MG63 (cell line): Measurements from ENCODE around the gene CBX8. TPM values are rescaled to one million over a fixed set of nuclear protein-coding genes. Genes with fewer than 3 reads are reported as not detected.

Source experiments
- DNase-seq: peaks from one replicate; pipeline ENCODE4 v3.0.0-alpha.2; 2020
- H3K27me3 ChIP-seq: fragments of 250-450 bp; sonication (Bioruptor Pico); 2 replicates; pipeline ENCODE4 v1.5.1; 2020; ENCODE audit warnings: mild to moderate bottlenecking, moderate library complexity
- H3K36me3 ChIP-seq: fragments of 250-450 bp; sonication (Bioruptor Pico); 2 replicates; pipeline ENCODE4 v1.5.1; 2020; ENCODE audit warnings: mild to moderate bottlenecking, moderate library complexity
- H3K4me3 ChIP-seq: fragments of 250-450 bp; sonication (Bioruptor Pico); 2 replicates; pipeline ENCODE4 v1.5.1; 2020; ENCODE audit warnings: mild to moderate bottlenecking, moderate library complexity
- H3K9me3 ChIP-seq: fragments of 250-450 bp; sonication (Bioruptor Pico); 2 replicates; pipeline ENCODE4 v1.5.1; 2020; ENCODE audit warnings: mild to moderate bottlenecking, moderate library complexity
- total RNA-seq: library from RNA; depleted of rRNA; stranded (reverse); fragments of >200 nt; shearing (Covaris generic); gene quantifications from 2 replicates; pipeline ENCODE4 v1.2.3, GENCODE V29; 2014; ENCODE audit warnings: low replicate concordance

Gene CBX8
- total RNA-seq, 1 experiment from 2014 or later: 15.7 TPM

DNA sequence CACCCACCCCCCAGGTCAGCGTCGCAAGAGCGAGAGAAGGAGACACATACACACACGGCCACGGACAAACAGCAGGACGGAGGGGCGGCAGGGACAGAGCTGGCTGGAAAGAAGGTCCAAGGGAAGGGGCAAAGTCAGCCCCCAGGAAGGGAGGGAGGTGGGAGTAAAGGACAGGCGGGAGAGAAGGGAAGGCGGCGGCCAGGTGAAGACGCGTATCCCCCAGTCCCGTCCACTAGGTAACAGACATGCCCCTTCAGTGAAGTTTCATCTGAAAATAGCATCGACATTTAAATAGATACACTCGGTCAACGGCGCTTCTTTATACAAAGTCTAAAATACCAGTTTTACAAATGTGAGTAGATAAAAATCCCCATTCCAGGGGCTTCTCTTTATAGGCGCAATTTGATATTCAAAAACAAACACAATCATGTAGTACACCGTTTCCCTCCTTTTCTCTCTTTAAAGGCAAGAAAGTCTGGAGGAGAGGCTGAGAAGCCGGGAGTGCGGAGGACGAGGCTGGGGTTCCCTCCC lies 4.5 kb downstream of the CBX8 start:
- no peak for DNase-seq
- Histone ChIP-seq H3K9me3 (no peaks in the 10 kb centered on the region), H3K4me3 (peak overlapping the region; percentile 54), H3K36me3 (peaks cover 16% of the 10 kb centered on the region), H3K27me3 (peaks cover 8% of the 10 kb centered on the region)

DNA sequence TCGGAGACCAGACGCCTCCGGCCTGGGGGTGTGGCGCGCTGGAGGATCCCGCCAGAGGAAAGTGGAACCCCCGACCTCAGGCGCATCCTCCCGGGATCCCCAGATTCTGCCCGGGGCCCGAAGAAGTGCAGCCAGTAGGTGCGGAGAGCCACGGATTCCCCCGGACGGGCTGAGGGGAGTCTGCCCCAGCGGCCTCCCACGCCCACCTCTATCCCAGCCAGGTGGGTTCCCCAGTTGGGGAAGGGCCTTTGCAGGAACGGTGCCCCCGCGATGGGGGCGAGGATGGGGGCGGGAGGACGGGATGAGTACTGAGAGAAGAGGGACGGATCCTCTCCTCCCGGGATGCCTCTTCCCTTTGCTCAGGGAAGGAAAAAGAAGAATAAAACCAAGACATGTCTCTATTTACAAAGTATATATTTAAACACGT lies 5.1 kb downstream of the CBX8 start:
- Histone ChIP-seq H3K36me3 (peaks cover 16% of the 10 kb centered on the region), H3K27me3 (peaks cover 8% of the 10 kb centered on the region), H3K9me3 (no peaks in the 10 kb centered on the region), H3K4me3 (no peak overlapping the region)
- no peak for DNase-seq

DNA sequence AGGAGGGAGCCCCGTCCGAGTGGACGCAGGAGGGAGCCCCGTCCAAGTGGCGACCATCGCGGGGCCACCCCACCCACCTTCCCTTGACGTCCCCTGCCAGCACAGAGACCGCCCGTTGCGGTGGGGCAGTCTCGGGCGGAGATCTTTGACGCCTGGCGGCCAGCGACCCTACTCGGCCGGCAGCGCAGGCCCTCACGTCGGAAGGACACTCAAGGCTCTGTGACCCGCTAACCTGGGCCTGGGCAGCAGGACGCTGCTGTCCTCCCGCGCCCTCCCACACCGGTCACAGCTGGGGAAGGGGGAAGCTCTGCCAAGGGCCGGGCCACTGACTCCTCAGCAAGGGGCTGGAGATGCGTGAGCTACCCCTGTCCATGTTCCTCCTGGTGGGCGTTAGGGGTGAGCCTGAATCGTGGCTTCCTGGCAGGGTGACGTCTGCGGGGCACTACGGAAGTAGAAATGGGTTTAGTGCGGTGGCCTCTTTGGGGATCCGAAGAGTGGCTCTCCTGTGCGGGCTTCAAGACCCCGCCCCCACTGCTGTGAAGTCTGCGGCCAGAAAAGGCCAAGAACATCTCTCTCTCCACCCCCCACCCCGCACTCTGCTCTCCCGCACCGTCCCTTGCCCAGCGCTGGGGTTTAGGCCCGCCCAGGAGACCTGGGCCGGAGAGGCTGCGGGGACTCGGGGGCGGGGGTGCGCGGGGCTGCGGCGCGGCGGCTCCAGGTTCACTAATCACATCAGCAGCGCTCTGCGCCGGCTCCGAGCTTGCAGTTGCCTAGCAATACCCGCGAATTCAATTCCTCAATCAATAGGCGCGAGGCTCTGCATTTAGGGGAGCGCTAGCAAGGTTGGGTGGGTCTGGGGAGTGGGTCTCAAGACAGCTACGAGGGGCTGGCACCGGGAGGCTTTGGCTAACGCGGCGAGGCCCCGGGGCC lies 5.8 kb downstream of the CBX8 start:
- H3K27me3 ChIP-seq: peaks cover 8% of the 10 kb centered on the region
- H3K4me3 ChIP-seq: no peak overlapping the region
- no peaks in the 10 kb centered on the region for H3K9me3 ChIP-seq
- no peak for DNase-seq
- peaks cover 16% of the 10 kb centered on the region for H3K36me3 ChIP-seq

DNA sequence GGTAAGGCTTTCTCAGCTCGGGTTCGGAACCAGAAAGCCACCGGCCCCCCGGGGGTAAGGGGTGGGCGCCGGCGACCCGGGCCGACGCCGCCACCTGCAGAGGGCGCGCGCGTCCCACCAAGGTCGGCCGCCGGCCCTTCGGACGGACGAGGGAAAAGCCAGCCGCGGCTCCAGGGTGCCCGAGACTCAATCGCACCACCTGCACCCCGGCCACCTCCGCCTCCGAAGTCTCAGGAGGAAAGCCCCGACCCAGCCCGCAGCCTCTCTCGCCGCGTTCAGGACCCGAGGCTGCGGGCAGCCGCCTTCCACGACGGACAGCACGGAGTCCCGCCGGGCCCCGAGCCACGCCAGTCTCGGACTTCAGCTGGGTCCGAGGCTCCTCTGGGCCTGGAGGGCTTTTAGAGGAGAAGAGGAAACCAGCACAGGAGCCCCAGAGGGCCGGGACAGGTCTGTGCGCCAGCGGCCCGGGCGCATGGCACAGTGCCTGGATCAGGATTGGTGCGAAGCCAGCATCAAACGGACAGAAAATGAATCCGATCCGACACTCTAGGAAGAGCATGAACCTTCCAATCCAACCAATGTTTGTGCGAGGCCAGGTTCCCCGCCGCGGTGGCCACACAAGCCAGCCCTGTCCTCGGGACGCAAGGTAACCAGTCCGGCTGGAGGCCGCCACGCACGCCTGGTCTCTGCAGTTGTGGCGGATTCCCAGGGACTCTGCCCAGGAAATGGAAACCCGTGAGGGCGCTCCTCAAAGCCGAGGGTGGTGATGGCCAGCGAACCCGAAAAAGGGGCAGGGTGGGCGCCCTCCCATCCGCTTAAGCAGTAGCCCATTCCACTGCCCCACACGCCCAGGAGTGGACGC lies 6.7 kb downstream of the CBX8 start:
- DNase-seq: peak; percentile 51
- H3K36me3 ChIP-seq: peaks cover 9% of the 10 kb centered on the region
- H3K4me3 ChIP-seq: 0 out of 2 replicates have a peak overlapping the region, but pooled peaks have one; percentile 15
- H3K27me3 ChIP-seq: peaks cover 8% of the 10 kb centered on the region
- no peaks in the 10 kb centered on the region for H3K9me3 ChIP-seq

DNA sequence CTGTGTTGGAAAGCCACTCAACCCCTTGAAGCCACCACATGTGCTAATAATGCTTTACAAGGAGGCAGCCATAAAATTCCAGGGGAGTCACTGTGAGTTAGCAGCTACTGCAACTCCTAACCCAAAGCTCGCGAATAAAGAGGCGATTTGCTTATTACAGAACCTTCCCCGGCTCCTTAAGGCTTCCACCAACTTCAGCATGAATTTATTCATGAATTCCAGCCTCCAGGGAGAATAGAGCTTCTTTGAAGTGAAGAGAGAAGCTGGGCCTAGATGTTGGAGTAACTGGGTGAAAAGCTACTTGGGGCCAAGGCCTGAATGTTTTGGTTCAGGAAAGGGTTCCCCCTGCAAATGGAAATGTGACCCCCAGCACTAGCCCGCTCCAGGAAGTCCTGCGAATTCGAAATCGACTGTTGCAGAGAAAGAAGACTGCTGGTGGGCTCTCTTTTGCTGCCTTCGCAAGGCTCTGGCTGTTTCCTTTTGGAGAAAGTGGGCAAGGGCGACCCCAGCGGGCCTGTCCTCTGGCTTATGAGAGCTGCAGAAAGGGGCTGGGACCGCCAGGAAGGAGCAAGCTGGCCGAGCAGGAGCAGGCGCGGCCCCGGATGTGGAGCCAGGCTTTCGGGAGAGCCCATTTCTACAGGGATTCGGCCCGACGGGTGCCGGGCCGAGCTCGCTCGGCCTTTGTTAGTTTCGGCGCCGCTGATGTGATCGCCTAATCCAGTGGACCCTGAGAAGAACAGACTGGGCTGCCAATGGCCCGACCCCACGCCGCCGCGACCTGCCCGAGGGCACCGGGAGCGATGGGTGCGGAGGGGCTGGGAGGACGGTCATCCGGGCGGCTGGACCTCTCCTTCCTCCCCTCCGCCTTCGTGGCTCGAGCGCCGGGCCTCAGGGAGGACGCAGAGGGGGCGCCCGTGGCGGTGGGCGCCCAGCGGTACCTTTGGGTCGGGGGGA lies 7.6 kb downstream of the CBX8 start:
- peaks cover 8% of the 10 kb centered on the region for H3K27me3 ChIP-seq
- H3K4me3 ChIP-seq: no peak overlapping the region
- no peak for DNase-seq
- no peaks in the 10 kb centered on the region for H3K9me3 ChIP-seq
- H3K36me3 ChIP-seq: peaks cover 4% of the 10 kb centered on the region

DNA sequence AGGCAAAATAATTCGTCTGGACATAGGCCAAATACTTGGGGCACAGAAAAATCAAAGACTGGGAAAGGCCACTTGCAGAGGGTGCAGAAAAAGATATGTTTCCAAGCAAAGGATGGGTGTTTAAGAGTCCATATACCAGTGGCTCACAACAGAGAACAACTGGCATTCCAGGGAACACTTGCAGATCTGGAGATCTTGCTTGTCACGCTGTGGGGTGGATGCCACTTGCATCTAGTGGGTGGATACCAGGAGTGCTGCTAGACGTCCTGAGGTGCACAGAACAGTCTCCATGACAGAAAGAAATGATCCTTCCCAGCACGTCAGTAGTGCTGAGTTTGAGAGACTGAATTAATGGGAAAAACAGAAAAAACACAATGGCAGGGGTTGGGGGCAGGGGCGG lies 8.4 kb downstream of the CBX8 start:
- no peak for DNase-seq
- H3K27me3 ChIP-seq: peaks cover 8% of the 10 kb centered on the region
- no peaks in the 10 kb centered on the region for H3K9me3 ChIP-seq
- H3K4me3 ChIP-seq: no peak overlapping the region
- H3K36me3 ChIP-seq: peaks cover 4% of the 10 kb centered on the region; the same call in 1 of the 2 replicates

DNA sequence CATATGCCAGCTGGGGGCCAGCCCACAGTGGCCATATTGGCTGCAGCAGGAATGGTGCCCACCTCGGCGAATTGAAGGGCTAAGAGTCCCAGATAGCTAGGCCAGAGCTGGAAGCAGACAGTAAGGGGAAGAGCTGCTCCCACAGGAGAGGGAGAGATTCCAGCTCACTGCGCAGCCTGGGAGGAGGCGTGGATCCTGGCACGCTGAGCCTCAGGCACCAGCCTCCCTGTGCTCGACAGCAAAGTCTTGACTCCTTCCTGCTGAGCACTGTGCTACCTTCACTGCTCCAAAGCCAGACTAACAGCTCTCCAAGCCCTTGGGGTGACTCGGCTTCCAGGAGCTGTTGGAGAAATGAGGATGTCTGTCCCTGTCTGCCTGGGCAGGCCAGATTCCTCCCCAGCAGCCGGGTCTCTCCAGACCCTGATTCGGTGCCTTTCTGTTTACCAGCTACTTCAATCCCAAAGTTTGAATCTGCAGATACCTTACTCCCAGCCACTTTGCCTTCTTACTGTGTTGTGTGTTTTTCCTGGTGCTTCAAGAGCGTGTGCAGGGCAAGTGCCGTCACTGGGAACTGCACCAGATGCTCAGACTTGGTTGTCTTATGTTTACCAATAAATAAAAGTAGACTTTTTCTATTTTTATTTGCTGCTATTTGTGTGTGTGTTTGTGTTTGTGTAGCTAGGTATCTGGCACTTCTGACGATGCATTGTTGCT lies 9.8 kb downstream of the CBX8 start:
- no peaks in the 10 kb centered on the region for H3K9me3 ChIP-seq
- no peak overlapping the region for H3K4me3 ChIP-seq
- no peak for DNase-seq
- H3K36me3 ChIP-seq: peaks cover 9% of the 10 kb centered on the region; the same call in 1 of the 2 replicates
- H3K27me3 ChIP-seq: peaks cover 8% of the 10 kb centered on the region

DNA sequence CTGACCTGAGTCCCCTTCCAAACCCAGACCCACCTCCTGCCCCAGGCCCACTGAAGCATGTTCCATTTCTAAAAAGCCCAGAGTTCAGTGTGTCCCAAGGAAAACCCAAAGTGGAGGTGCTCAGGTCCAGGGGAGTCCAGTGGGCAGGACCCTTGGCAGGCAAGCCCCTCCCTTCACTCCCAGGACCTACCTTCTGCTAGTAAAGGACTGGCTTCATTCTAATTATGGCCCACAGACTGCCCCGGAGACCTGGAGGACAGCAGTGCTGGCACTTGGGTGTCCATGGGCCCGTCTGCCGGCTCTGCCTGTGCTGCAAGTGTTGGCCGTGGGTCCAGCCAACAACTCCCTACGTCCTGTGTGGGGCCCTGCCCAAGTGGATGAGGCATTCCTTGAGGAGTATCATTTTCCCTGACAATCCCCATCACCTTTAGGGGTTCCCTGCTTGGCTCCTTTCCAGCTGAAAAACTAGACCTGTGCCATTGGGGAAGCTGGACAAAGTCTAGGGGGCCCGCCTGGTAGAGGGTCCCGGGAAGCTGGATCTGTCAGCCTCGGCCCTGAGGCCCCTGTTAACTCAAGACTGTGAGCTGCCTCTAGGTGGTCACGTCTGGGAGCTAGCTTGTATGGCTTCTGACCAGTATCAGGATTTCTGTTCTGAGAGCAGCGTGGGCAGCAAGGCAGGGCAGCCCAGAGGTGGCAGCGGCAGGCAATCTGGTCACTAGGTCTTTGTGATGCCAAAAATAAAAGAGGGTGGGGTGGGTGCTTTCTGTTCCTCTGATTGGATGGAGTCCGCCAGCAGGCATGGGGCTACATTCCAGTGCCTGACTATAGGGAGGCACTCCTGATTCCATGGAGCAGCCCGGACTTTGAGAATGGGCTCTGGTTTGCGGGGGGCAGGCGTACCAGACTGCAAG lies 10.7 kb downstream of the CBX8 start:
- Histone ChIP-seq H3K36me3 (peaks cover 12% of the 10 kb centered on the region; the same call in 1 of the 2 replicates), H3K9me3 (no peaks in the 10 kb centered on the region), H3K4me3 (no peak overlapping the region), H3K27me3 (peaks cover 8% of the 10 kb centered on the region)
- no peak for DNase-seq

DNA sequence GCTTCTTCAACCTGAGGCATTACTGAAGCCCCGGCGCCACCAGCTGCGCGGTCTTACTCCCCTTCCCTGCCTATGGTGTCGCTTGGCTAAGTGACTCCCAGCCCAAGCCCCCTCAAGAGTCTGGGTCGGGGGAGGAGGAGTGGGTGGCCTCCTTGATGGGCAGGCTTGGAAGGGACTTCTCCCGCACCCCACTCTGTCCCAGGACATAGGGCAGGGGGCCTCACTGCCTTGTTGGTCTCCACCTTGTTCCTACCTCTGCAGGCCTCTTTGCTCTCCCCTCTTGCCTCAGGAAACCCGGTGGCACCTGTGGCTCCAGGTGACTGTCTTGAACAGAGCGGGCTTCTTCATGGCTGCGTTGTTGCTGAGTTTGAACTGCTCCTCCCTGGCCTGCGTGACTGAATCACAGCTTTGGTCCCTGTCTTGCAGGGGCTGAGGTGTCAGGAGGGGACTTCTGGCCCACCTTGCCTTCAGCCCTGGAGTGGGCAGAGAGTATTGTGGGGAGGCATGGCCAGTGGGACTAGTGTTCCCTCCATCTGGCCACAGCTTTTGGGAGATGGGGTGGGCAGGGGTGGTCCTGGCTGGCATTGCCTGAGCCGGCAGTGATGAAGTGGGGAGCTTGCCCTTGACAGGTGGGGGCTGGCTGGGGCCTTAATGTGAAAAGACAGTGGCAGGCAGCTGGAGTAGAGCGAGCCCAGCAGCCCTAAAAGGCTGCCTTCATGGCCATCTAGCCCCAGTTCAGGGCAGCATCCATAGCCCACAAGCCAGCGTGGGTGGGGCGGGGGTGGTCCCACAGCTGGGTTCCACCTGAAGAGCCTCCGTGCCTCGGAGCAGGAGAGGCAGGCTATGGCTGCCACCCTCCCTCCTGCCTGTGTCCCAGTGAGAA lies 11.6 kb downstream of the CBX8 start:
- DNase-seq: no peak

DNA sequence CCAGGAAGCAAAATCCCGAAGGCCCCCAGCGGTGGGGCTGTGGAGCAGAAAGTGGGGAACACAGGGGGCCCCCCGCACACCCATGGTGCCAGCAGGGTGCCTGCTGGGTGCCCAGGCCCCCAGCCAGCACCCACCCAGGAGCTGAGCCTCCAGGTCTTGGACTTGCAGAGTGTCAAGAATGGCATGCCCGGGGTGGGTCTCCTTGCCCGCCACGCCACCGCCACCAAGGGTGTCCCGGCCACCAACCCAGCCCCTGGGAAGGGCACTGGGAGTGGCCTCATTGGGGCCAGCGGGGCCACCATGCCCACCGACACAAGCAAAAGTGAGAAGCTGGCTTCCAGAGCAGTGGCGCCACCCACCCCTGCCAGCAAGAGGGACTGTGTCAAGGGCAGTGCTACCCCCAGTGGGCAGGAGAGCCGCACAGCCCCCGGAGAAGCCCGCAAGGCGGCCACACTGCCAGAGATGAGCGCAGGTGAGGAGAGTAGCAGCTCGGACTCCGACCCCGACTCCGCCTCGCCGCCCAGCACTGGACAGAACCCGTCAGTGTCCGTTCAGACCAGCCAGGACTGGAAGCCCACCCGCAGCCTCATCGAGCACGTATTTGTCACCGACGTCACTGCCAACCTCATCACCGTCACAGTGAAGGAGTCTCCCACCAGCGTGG lies 12.4 kb downstream of the CBX8 start:
- Histone ChIP-seq H3K27me3 (no peaks in the 10 kb centered on the region), H3K4me3 (no peak overlapping the region), H3K9me3 (no peaks in the 10 kb centered on the region), H3K36me3 (peaks cover 18% of the 10 kb centered on the region)
- DNase-seq: no peak

More for the DNA sequence above, 11.6 kb downstream of the CBX8 start:
- H3K36me3 ChIP-seq: peaks cover 14% of the 10 kb centered on the region
- H3K27me3 ChIP-seq: peaks cover 2% of the 10 kb centered on the region
- H3K9me3 ChIP-seq: no peaks in the 10 kb centered on the region
- no peak overlapping the region for H3K4me3 ChIP-seq

DNA sequence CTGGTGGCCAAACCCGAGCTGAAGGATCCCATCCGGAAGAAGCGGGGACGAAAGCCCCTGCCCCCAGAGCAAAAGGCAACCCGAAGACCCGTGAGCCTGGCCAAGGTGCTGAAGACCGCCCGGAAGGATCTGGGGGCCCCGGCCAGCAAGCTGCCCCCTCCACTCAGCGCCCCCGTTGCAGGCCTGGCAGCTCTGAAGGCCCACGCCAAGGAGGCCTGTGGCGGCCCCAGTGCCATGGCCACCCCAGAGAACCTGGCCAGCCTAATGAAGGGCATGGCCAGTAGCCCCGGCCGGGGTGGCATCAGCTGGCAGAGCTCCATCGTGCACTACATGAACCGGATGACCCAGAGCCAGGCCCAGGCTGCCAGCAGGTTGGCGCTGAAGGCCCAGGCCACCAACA lies 13.0 kb downstream of the CBX8 start:
- no peak for DNase-seq
- Histone ChIP-seq H3K27me3 (no peaks in the 10 kb centered on the region), H3K9me3 (no peaks in the 10 kb centered on the region), H3K36me3 (peaks cover 18% of the 10 kb centered on the region), H3K4me3 (no peak overlapping the region)

DNA sequence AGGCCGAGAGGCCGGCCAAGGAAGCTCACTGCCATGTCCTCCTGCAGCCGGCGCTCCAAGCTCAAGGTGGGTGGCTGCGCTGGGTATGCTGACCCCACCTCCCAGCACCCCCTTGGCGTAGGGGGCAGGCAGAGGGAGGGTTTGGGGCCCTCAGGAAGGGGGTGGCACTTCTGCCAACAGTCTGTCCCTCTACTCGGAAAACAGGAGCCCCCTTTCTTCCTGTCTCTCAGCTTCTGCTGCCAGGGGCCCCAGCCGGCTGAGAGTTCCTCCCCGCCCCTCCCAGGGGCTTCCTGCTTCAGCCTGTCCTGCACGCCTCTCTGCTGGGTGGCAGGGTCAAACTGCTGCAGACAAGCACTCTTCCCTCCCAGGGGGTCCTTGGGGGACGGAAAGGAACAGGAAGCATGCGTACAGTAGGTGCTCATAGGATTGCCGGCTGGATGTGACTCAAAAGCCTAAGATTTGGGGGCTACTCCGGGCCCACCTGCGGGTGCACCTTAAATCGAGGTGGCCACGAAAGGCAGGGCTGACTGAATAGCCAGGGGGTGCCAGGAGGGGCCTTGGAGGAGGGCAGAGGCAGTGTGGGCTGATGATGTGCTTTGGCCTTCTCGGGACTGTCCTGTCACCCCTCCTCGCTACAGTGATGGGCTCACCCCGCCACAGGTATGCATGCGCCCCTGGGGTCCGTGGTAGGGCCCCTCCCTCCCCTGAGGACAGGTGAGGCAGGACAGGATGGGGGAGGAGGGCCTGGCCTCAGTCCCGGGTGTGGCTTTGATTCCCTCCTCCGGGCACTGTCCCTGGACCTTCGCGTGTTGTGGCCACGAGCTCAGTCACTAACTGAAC lies 14.9 kb downstream of the CBX8 start:
- Histone ChIP-seq H3K4me3 (no peak overlapping the region), H3K9me3 (no peaks in the 10 kb centered on the region), H3K36me3 (peaks cover 18% of the 10 kb centered on the region), H3K27me3 (no peaks in the 10 kb centered on the region)
- DNase-seq: no peak
